ENCODE measurements around the gene PCDHGC3.

GRCh38 chr5:141511771-141512325, 36.1 kb downstream of the PCDHGC3 start:
- TF ChIP-seq CTCF (IDR thresholded peaks at IDR 0.05; ENCODE audit: low read depth, low read length, poor library complexity, severe bottlenecking) (no peak), EZH2phosphoT487 (IDR thresholded peaks at IDR 0.05; ENCODE audit: borderline replicate concordance, low read length) (no peak)

All from DOHH2 (cell line).